Prostate gland (tissue), 2 donors: ENCODE measurements around the gene AP3D1. TPM values are rescaled to one million over a fixed set of nuclear protein-coding genes. Genes with fewer than 3 reads are reported as not detected.

ENCODE experiments used
- DNase-seq: peaks from one replicate; pipeline ENCODE4 v3.0.0-alpha.2; 2019; ENCODE audit warnings: low spot score
- H3K27ac ChIP-seq, 2 donors: fragments of 200-600 bp; sonication (generic); 2 replicates each; pipeline ENCODE4 v1.5.1; 2017 to 2019
- H3K27me3 ChIP-seq: fragments of 200-600 bp; sonication (generic); replicated peaks from 2 replicates; pipeline ENCODE4 v1.5.1; 2019; ENCODE audit not compliant: insufficient read depth
- H3K36me3 ChIP-seq, 2 donors: fragments of 200-600 bp; sonication (generic); 1 replicate in 1 of 2; 2 replicates in 1 of 2; pipeline versions ENCODE4 v1.5.1 to v1.8.1; 2017 to 2019
- H3K4me1 ChIP-seq: fragments of 200-600 bp; sonication (generic); replicated peaks from 2 replicates; pipeline ENCODE4 v1.5.1; 2019
- H3K4me3 ChIP-seq, 2 donors: fragments of 200-600 bp; sonication (generic); 2 replicates each; pipeline ENCODE4 v1.5.1; 2017 to 2019
- H3K9me3 ChIP-seq: fragments of 200-600 bp; sonication (generic); 2 replicates; pipeline ENCODE4 v1.5.1; 2017
- POLR2A ChIP-seq: fragments of 450-650 bp; IDR thresholded peaks from one replicate; pipeline ENCODE4 v1.6.1; 2016; ENCODE audit warnings: antibody characterized with exemption, mild to moderate bottlenecking
- POLR2AphosphoS5 ChIP-seq: sonication (generic); formaldehyde crosslinking; IDR thresholded peaks from one replicate; pipeline ENCODE4 v1.6.1; 2017; ENCODE audit warnings: antibody characterized with exemption
- WGBS: methylation state at CpG from one replicate; pipeline ENCODE4 v1.1.5; 2018; 5-methylcytosine and 5-hydroxymethylcytosine counted together
- intact Hi-C: fragments of 100-400 bp; cut with DNase I; formaldehyde crosslinking; loops from one replicate; pipeline ENCODE4 v1.14.2; 2022
- total RNA-seq, 2 donors: library from RNA; depleted of rRNA; stranded (reverse); fragments of >200 nt; gene quantifications; one replicate each; pipeline ENCODE4 v1.1.0, GENCODE V29; 2016
- TF ChIP-seq, protein P1 (sequence below), 4 experiments: fragments of 200-600 bp in 2 of 4; fragments of 450-650 bp in 2 of 4; sonication (generic) in 2 of 4; IDR thresholded peaks; 1 replicate in 3 of 4; 2 replicates in 1 of 4; pipeline ENCODE4 v1.5.1; 2016 to 2019; ENCODE audit warnings: antibody characterized with exemption in 4 of 4, mild to moderate bottlenecking in 2 of 4, moderate library complexity in 2 of 4

Gene AP3D1
- total RNA-seq, 2 donors from 2014 or later = 115 to 178 TPM

DNA sequence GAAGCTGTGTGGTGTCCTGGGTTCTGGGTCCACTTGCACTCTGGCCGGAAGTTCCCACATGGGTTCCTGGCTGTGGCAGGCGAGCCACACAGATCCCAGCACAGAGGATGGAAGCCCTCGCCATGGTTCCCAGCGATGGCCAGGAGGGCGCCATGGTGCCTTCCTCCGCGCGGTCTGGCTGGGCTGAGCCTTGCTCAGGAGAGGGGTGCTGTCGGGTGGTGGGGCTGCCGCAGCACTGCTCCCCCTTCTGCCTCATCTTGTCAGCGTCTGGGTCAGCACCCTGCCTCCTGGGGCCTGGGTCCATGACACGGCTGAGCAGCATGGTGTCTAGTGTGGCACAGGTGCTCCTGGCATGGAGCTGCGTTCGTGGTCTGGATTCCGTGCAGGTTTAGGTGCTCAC is 45.9 kb upstream of the AP3D1 start:
- Histone ChIP-seq H3K9me3 (no peaks in the 10 kb centered on the region), H3K4me3 (no peak overlapping the region), H3K27ac (no peak overlapping the region), H3K4me1 (no peaks in the 10 kb centered on the region), H3K27me3 (no peaks in the 10 kb centered on the region), H3K36me3 (peaks cover 4 to 11% of the 10 kb centered on the region in 2 donors)
- 90% methylated on average over 15 of the region's 15 CpGs for WGBS
- intact Hi-C loops = no loop called here
- no peak for DNase-seq
- TF ChIP-seq POLR2A = no peak
- TF ChIP-seq, protein P1, sequence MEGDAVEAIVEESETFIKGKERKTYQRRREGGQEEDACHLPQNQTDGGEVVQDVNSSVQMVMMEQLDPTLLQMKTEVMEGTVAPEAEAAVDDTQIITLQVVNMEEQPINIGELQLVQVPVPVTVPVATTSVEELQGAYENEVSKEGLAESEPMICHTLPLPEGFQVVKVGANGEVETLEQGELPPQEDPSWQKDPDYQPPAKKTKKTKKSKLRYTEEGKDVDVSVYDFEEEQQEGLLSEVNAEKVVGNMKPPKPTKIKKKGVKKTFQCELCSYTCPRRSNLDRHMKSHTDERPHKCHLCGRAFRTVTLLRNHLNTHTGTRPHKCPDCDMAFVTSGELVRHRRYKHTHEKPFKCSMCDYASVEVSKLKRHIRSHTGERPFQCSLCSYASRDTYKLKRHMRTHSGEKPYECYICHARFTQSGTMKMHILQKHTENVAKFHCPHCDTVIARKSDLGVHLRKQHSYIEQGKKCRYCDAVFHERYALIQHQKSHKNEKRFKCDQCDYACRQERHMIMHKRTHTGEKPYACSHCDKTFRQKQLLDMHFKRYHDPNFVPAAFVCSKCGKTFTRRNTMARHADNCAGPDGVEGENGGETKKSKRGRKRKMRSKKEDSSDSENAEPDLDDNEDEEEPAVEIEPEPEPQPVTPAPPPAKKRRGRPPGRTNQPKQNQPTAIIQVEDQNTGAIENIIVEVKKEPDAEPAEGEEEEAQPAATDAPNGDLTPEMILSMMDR (IDR thresholded peaks at IDR 0.05) = no peak
- no peak for TF ChIP-seq POLR2AphosphoS5

DNA sequence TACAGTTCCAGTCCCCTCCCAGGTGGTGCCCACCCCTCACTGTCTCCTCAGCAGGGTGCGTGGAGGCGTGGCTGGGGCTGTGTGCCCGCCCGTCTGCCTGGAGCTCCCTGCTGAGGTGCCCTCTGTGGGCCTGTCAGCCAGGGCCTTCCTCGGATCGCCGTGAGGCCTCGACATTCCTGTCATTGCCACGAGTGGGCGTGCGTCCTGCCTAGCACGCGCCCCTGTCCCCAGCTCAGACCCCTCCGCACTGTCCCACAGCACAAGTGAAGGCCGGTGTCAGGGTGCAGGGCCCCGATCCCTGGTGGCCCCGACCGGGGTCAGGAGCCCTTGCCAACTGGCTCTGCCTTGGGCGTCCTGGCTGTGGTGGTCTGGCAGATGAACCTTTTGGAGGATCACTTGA is 44.5 kb upstream of the AP3D1 start:
- intact Hi-C loops = no loop called here
- Histone ChIP-seq H3K4me1 (no peaks in the 10 kb centered on the region), H3K27ac (no peak overlapping the region), H3K4me3 (no peak overlapping the region), H3K27me3 (no peaks in the 10 kb centered on the region), H3K36me3 (peaks cover 6 to 17% of the 10 kb centered on the region in 2 donors), H3K9me3 (no peaks in the 10 kb centered on the region)
- WGBS = 91% methylated on average over 18 of the region's 19 CpGs
- no peak for DNase-seq
- TF ChIP-seq, protein P1 (IDR thresholded peaks at IDR 0.05) = no peak
- TF ChIP-seq POLR2A = no peak
- no peak for TF ChIP-seq POLR2AphosphoS5

DNA sequence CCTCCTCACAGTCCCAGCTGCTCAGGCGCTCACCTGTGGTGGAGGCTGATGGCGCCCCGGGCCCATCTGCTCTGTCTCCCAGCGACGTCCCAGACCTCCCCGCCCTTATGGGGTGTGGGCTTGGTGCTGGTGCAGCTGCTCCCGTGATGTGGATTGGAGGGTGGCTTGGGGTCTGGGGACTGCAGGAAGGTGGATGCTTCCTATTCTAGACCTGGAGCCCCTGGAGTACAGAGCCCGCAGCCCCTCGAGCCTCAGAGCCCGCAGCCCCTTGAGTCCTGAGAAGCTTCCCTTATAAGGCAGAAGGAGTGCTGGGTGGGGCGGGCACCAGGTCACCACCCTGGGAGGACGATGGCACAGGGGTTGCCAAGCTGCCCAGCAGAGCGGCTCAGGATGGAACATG is 44.0 kb upstream of the AP3D1 start:
- TF ChIP-seq, protein P1 (IDR thresholded peaks at IDR 0.05) = no peak
- TF ChIP-seq POLR2AphosphoS5 (no peak), POLR2A (no peak)
- WGBS = 91% methylated on average over 13 of the region's 13 CpGs
- Histone ChIP-seq H3K4me1 (no peaks in the 10 kb centered on the region), H3K27me3 (no peaks in the 10 kb centered on the region), H3K9me3 (no peaks in the 10 kb centered on the region), H3K4me3 (no peak overlapping the region), H3K27ac (no peak overlapping the region), H3K36me3 (peaks cover 6 to 23% of the 10 kb centered on the region in 2 donors)
- DNase-seq = no peak
- intact Hi-C loops = no loop called here

DNA sequence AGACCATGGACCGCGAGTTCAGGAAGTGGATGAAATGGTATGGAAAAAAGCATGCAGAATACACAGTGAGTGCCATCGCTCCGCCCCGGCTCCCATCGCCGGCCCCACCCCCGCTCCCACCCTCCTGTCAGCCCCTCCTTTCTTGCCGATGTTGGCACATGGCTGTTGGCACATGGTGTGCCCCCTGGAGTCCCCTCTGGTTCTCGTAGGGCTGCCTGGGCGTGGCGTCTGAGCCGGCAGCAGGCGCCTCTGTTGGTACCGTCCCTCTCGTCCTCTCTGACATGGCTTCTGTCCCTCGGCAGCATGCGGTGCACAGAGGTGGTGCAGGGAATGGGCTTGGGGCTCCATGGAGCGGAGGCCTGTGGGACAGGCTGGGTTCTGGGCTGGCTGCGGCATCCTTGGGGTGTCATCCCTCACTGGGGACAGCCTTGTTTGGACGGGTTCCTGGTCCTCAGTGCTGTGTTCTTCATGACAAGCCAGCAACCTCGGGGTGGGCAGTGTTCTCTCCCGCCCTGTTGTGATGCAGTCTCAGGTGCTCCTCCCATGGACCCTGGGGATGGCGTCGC is 43.2 kb upstream of the AP3D1 start:
- TF ChIP-seq POLR2A (no peak), POLR2AphosphoS5 (no peak)
- TF ChIP-seq, protein P1 (IDR thresholded peaks at IDR 0.05) = no peak
- no peak for DNase-seq
- H3K4me3 ChIP-seq = no peak overlapping the region
- H3K9me3 ChIP-seq = no peaks in the 10 kb centered on the region
- H3K36me3 ChIP-seq = peaks cover 6 to 23% of the 10 kb centered on the region in 2 donors
- 90% methylated on average over 25 of the region's 25 CpGs for WGBS
- no peaks in the 10 kb centered on the region for H3K27me3 ChIP-seq
- H3K4me1 ChIP-seq = no peaks in the 10 kb centered on the region
- H3K27ac ChIP-seq = no peak overlapping the region
- intact Hi-C loops = no loop called here

DNA sequence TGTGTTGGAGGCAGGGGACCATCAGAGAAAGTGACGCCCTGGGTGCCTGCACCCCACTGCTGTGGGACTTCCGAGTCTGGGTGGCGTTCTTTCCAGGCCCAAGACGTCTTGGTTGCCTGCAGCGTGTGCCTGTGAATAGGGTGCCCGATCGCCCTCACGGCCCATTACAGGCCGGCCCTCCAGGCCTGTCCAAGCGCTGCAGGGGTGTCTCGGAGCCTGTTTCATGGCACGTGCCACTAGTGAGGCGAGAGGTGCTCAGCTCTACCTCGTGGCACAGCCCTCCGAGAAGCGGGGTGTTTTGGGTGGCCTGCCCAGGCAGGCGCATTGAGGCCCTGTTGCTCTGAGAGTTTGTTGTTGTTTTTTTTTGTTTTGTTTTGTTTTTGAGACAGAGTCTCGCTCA is 42.4 kb upstream of the AP3D1 start:
- no peak overlapping the region for H3K4me3 ChIP-seq
- intact Hi-C loops = no loop called here
- TF ChIP-seq POLR2AphosphoS5 (no peak), POLR2A (no peak)
- TF ChIP-seq, protein P1 (IDR thresholded peaks at IDR 0.05) = no peak
- no peaks in the 10 kb centered on the region for H3K27me3 ChIP-seq
- WGBS = 97% methylated on average over 18 of the region's 18 CpGs
- DNase-seq = no peak
- no peaks in the 10 kb centered on the region for H3K9me3 ChIP-seq
- no peaks in the 10 kb centered on the region for H3K4me1 ChIP-seq
- no peak overlapping the region for H3K27ac ChIP-seq
- H3K36me3 ChIP-seq = peaks cover 6 to 28% of the 10 kb centered on the region in 2 donors
